ENCODE data around the gene COL28A1.

The COL28A1 gene

DNA sequence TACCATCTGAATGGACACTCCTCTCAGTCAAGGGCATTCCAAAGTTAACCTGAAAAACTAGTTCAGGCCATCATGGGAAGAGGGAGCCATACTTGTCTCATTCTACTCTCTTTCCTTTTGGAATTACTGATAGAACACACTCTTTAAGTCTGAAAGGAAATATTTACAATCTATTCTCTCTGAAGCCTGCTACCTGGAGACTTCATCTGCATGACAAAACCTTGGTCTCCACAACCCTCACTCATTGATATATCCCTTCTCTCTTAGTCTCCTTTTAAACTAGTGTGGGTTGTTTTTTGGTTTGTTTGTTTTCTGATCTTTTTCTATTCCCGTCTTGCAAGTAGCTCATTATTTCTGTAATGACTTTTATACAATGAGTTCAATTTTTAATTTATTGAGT lies 183.8 kb downstream of the COL28A1 start:
- TF ChIP-seq, protein P1, sequence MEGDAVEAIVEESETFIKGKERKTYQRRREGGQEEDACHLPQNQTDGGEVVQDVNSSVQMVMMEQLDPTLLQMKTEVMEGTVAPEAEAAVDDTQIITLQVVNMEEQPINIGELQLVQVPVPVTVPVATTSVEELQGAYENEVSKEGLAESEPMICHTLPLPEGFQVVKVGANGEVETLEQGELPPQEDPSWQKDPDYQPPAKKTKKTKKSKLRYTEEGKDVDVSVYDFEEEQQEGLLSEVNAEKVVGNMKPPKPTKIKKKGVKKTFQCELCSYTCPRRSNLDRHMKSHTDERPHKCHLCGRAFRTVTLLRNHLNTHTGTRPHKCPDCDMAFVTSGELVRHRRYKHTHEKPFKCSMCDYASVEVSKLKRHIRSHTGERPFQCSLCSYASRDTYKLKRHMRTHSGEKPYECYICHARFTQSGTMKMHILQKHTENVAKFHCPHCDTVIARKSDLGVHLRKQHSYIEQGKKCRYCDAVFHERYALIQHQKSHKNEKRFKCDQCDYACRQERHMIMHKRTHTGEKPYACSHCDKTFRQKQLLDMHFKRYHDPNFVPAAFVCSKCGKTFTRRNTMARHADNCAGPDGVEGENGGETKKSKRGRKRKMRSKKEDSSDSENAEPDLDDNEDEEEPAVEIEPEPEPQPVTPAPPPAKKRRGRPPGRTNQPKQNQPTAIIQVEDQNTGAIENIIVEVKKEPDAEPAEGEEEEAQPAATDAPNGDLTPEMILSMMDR (conservative IDR thresholded peaks at IDR 0.05; ENCODE audit: low read depth, low read length), result no peak
- no peak for DNase-seq (ENCODE audit: low read depth)
- no peak overlapping the region for H3K4me3 ChIP-seq (ENCODE audit: low read length)

DNA sequence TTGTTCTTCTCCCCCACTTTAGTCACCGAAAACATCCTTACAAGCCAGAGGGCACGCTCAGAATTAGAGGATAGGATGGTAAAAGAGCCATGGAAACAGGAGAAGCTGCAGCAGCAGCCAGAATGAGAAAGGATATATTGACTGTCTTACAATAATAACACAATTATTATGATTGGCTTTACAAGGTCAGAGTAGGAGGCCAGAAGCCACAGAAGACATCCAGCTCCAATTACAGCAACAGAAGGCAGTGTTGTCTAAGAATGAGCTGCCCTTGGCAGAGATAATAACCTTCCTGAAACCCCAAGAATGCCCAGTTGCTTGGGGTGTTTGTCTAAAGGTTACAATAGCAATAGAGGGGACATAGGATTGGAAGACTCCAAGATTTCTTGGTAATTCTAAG lies 184.5 kb downstream of the COL28A1 start:
- no peak for DNase-seq (ENCODE audit: low read depth)
- no peak overlapping the region for H3K4me3 ChIP-seq (ENCODE audit: low read length)
- TF ChIP-seq, protein P1 (conservative IDR thresholded peaks at IDR 0.05; ENCODE audit: low read depth, low read length), result no peak

DNA sequence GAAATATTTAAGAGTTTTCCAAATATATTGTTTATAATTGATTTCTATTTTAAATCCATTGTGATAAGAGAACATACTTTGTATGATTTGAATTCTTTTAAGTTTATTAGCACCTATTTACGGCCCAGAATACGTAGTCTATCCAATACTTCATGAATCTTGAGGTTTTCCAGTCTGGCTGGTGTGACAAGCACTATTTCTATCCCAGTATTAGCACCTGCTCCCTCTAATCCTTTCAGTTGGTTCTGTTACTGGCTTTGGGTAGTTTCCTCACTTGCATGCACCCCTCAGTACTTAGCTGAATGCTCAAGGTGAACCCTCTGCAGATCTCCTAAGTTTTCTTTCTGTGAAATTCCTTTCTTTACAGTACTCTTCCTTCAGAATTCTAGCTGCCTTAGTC lies 186.5 kb downstream of the COL28A1 start:
- TF ChIP-seq, protein P1 (conservative IDR thresholded peaks at IDR 0.05; ENCODE audit: low read depth, low read length), result no peak
- DNase-seq (ENCODE audit: low read depth), result no peak
- no peak overlapping the region for H3K4me3 ChIP-seq (ENCODE audit: low read length)

DNA sequence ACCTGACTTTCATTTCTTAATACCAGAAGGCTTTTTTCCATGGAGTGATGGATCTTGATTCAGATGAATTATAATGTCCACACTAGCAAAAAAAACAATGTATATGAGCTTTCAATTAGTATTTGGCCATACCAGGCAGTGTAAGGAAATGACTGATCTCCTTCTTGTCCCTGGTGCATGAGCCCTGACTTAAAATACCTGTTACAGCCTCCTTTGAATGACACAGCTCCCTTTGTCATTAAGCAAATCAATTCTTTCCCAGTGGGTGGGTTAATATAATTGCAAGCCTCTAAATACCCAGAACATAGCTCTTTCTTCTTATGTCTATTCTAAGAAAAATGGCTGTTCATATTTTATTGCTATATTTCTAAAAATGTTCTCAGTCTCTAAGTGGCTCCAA lies 188.6 kb downstream of the COL28A1 start:
- no peak overlapping the region for H3K4me3 ChIP-seq (ENCODE audit: low read length)

DNA sequence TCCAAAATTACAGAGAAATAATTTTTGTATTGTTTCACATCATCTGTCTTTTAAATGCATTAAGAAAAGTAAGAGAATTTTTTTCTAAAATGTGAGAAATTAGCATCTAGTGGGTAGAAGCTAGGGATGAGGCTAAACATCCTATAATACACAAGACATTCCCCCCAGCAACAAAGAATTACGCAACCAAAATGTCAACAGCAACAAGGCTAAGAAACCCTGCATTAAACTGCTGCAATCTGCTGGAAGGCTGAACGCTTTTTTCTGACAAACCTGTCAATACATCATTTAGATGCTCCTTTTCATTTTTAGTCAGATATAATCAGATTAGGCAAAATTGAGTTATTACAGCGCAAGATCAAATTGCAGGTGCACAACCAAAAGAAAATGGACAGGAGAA lies 191.1 kb downstream of the COL28A1 start:
- no peak for DNase-seq (ENCODE audit: low read depth)
- no peak overlapping the region for H3K4me3 ChIP-seq (ENCODE audit: low read length)
- TF ChIP-seq, protein P1 (conservative IDR thresholded peaks at IDR 0.05; ENCODE audit: low read depth, low read length), result no peak

More for the DNA sequence above, 188.6 kb downstream of the COL28A1 start:
- DNase-seq (ENCODE audit: low read depth), result no peak
- TF ChIP-seq, protein P1 (conservative IDR thresholded peaks at IDR 0.05; ENCODE audit: low read depth, low read length), result no peak

DNA sequence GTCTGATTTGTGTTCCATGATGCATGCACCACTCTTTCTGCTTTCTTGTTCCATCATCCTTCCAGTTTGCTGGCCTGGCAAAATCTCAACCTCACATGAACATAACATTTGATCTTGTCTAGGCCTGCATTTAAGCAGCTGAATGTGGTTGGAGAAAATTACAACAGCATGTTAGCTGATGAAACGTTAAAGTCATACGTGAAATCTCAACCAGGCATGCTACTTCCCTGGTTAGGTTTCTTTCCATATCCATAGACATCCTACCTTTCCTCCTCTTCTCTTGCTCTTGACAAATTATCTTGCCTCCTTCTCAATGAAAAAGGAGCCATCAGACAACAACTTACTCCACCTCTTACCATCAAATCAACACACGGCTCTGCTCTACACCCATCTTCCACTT lies 199.8 kb downstream of the COL28A1 start:
- DNase-seq (ENCODE audit: low read depth), result no peak
- TF ChIP-seq, protein P1 (conservative IDR thresholded peaks at IDR 0.05; ENCODE audit: low read depth, low read length), result no peak
- no peak overlapping the region for H3K4me3 ChIP-seq (ENCODE audit: low read length)

DNA sequence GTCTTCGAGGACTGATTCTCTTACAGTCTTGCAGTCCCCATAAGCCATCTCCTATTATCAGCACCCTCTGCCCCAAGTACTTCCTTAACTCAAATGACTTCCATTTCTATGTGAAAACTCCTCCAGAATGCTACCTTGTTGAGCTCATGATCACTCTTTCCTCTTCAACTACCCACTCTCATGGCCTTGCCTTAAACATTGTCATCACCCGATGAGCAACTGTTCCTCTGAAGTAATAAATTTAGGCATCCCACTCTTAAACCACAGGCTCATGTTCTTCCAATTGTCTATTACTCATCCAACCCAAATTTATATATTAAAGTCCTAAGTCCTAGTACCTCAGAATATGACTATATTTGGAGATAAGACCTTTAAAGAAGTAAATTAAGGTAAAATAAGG lies 200.5 kb downstream of the COL28A1 start:
- TF ChIP-seq, protein P1 (conservative IDR thresholded peaks at IDR 0.05; ENCODE audit: low read depth, low read length), result no peak
- DNase-seq (ENCODE audit: low read depth), result no peak
- no peak overlapping the region for H3K4me3 ChIP-seq (ENCODE audit: low read length)
